DOHH2 (cell line): ENCODE measurements around the gene CXorf49.
"Not testable (repeated sequence)": the region's sequence is repeated elsewhere in the genome, so short reads cannot be mapped to it uniquely, and the experiment has no call there.

Experiments used
- CTCF ChIP-seq: fragments of 200-600 bp; sonication (generic); IDR thresholded peaks from one replicate; pipeline ENCODE4 v1.5.1; 2014; ENCODE audit warnings: antibody characterized with exemption, mild to moderate bottlenecking, low read depth, low read length; ENCODE audit not compliant: poor library complexity, severe bottlenecking
- EZH2phosphoT487 ChIP-seq: fragments of 200-600 bp; sonication (generic); IDR thresholded peaks from 2 replicates; pipeline ENCODE4 v1.6.1; 2017; ENCODE audit warnings: borderline replicate concordance, mild to moderate bottlenecking, antibody characterized with exemption, low read length, moderate library complexity, mixed read lengths

- not testable (repeated sequence) for TF ChIP-seq CTCF, EZH2phosphoT487
Observed at GRCh38 chrX:71675636-71676035, 42.4 kb downstream of the CXorf49 start.
